Choroid plexus epithelial cell (primary cell): ENCODE data around the gene SPDYE6.
"Not testable (repeated sequence)": the region's sequence is repeated elsewhere in the genome, so short reads cannot be mapped to it uniquely, and the experiment has no call there.

Source experiments
- DNase-seq: peaks from one replicate; pipeline ENCODE4 v3.0.0-alpha.2; 2010; ENCODE audit warnings: low read depth
- H3K4me3 ChIP-seq: 2 replicates; pipeline ENCODE4 v1.5.1; 2011; ENCODE audit warnings: low read depth, mild to moderate bottlenecking, control low read depth, low read length, moderate library complexity
- TF ChIP-seq, protein P1 (sequence below): conservative IDR thresholded peaks from 2 replicates; pipeline ENCODE4 v1.5.1; 2011; ENCODE audit warnings: low read depth, mild to moderate bottlenecking, control low read depth, inconsistent platforms, low read length, moderate library complexity

SPDYE6 gene

GRCh38 chr7:102306916-102307677, 49.1 kb downstream of the SPDYE6 start:
- TF ChIP-seq, protein P1, sequence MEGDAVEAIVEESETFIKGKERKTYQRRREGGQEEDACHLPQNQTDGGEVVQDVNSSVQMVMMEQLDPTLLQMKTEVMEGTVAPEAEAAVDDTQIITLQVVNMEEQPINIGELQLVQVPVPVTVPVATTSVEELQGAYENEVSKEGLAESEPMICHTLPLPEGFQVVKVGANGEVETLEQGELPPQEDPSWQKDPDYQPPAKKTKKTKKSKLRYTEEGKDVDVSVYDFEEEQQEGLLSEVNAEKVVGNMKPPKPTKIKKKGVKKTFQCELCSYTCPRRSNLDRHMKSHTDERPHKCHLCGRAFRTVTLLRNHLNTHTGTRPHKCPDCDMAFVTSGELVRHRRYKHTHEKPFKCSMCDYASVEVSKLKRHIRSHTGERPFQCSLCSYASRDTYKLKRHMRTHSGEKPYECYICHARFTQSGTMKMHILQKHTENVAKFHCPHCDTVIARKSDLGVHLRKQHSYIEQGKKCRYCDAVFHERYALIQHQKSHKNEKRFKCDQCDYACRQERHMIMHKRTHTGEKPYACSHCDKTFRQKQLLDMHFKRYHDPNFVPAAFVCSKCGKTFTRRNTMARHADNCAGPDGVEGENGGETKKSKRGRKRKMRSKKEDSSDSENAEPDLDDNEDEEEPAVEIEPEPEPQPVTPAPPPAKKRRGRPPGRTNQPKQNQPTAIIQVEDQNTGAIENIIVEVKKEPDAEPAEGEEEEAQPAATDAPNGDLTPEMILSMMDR = no peak
- peak overlapping the region; percentile 35 for H3K4me3 ChIP-seq
- peak; percentile 66 for DNase-seq

- H3K4me3 ChIP-seq = no peak overlapping the region
- DNase-seq = no peak
- TF ChIP-seq, protein P1 = no peak
Observed at GRCh38 chr7:102305414-102306268, 50.6 kb downstream of the SPDYE6 start.

- no peak overlapping the region for H3K4me3 ChIP-seq
- DNase-seq = no peak
- TF ChIP-seq, protein P1 = no peak
Observed at GRCh38 chr7:102304668-102305067, 51.6 kb downstream of the SPDYE6 start.

DNA sequence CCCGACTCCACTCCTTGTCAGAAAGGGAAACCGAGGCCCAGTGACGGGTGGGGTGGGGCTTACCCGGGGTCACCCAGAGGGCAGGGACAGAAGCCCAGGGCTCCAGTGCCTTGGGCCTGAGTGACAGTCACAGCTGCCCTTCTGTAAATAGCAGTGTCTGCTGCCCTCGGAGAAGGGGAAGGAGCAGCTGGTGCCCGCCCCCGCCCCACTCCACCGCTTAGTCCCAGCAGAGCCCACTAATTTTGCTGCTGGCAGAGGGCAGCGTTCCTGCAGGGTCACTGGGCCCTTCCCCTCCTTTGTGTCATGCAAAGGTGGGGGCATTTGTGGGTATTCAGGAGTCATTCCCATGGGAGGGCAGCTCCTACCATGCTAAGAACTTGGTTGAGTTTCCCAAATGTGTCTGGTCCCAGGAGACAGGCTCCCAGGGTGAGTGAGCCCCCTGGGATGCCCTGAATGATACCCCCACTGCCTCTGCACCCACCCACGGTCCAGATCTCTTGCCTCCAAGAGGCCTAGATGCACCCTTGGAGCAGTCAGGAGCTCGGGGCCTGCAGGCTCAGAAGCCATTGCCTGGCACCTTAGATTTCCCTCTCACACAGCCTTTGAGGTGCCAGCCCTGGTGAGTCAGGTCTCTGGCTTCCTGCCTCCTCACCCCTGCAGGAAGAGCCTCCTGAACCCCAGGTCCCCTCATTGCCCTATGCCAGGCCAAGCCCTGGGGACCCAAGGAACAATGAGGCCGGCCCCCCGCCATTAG, 52.4 kb downstream of the SPDYE6 start:
- DNase-seq = no peak
- TF ChIP-seq, protein P1 = no peak
- no peak overlapping the region for H3K4me3 ChIP-seq

DNA sequence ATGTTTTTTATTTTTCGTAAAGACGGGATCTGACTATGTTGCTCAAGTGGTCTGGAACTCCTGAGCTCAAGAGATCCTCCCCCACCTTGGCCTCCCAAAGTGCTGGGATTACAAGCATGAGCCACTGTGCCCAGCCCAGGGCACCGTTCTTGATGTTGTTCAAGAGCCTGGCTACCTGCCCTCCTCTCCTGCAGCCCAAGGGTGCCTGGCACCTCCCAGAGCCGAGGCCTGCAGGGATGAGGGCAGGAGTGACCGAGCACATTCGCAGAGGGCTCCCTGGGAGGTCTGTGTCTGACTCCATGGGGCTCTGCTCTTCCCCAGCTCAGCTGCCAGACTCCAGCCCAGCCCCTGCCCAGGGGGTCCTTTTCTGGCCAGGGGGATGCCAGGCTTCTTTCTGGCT, 54.2 kb downstream of the SPDYE6 start:
- no peak for DNase-seq
- no peak overlapping the region for H3K4me3 ChIP-seq
- TF ChIP-seq, protein P1 = no peak

DNA sequence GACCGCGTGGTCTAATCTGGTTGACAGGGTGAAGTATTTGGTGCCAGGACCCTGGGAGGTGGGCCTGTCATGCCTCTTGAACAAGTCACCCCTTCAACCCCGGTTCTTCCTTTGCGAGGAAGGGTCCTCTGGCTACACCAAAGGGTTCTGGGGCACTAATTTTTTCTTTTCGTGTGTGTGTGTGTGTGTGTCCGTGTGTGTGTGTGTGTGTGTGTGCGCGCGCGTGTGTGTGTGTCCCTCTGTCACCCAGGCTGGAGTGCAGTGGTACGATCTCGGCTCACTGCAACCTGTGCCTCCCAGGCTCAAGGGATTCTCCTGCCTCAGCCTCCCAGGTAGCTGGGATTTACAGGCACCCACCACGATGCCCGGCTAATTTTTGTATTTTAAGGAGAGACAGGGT, 54.9 kb downstream of the SPDYE6 start:
- H3K4me3 ChIP-seq, DNase-seq: not testable (repeated sequence)

DNA sequence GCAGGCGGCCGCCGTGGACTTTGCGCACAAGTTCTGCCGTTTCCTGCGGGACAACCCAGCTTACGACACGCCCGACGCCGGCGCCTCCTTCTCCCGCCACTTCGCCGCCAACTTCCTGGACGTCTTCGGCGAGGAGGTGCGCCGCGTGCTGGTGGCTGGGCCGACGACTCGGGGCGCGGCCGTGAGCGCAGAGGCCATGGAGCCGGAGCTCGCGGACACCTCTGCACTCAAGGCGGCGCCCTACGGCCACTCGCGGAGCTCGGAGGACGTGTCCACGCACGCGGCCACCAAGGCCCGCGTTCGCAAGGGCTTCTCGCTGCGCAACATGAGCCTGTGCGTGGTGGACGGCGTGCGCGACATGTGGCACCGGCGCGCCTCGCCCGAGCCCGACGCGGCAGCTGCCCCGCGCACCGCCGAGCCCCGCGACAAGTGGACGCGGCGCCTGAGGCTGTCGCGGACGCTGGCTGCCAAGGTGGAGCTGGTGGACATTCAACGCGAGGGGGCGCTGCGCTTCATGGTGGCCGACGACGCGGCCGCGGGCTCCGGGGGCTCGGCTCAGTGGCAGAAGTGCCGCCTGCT, 55.5 kb downstream of the SPDYE6 start:
- DNase-seq = no peak
- TF ChIP-seq, protein P1 = peak; percentile 32
- no peak overlapping the region for H3K4me3 ChIP-seq
